Anterior cingulate cortex (tissue), 58 donors: Measurements from ENCODE around the gene EDA2R.

Experiments
- DNase-seq, 58 donors: peaks; one replicate each; lab custom pipeline; 2025; lab: John Stamatoyannopoulos, UW

The EDA2R gene

GRCh38 chrX:66638591-66639500, at the start of gene EDA2R:
TSS of gene EDA2R (minus strand) at chrX:66639078. CDS start at chrX:66616020, 23,058 bp downstream.
- DNase-seq, result peak in 17 of 58 donors; percentile 0 to 26 (median 4)

DNA sequence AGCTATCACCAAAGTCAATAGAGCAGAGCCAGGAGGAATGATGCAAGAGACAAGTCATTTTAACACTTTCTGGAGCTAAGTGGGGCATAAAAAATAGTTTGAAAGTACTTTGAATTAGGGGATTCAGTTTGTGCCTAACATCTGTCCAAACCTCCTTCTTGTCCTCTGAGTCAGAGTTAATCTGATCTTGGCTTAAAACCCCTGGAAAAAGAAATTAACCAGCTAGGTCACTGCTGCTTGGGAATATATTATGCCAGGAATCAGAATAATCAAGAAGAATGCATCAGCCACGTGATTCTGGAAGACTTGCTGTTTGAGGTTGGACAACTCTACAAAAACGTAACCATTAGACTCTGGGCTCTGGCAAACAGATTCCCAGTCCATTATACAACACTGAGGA, 45.3 kb upstream of the EDA2R start:
- no peak for DNase-seq

DNA sequence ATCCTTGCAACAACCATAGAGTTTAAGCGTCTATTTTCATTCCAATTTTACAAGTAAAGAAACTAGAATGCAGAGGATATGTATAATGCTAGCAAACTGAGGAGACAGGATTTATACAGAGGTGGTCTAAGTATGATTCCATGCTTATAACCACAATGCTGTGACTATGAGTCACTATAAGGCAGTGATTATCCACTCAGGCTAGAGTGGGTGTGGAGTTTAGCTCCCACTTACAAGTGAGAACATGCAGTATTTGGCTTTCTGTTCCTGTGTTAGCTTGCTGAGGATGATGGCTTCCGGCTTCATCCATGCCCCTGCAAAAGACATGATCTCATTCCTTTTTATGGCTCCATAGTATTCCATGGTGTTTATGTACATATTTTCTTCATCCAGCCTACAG, 41.6 kb upstream of the EDA2R start:
- no peak for DNase-seq

- DNase-seq, result no peak
Observed at GRCh38 chrX:66677430-66677829, 38.6 kb upstream of the EDA2R start.

DNA sequence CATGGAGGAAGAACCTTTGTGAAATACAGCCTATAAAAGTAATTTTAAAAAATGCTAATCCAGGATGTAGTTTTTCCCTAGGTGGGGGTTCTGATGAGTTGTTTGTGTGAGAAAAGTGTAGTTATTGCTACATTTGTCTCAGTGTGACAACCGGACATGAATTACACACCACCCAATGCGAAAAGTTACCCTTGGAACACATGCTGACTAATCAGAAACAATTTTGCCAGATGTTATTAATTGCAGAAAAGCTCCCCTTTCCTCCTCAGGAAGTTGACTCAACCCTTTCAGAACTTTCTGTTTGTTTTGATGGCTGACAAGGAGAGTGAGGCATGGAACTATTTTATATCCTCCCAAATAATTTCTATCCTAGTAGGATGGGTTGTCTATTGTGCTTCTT, 38.1 kb upstream of the EDA2R start:
- DNase-seq, result no peak

DNA sequence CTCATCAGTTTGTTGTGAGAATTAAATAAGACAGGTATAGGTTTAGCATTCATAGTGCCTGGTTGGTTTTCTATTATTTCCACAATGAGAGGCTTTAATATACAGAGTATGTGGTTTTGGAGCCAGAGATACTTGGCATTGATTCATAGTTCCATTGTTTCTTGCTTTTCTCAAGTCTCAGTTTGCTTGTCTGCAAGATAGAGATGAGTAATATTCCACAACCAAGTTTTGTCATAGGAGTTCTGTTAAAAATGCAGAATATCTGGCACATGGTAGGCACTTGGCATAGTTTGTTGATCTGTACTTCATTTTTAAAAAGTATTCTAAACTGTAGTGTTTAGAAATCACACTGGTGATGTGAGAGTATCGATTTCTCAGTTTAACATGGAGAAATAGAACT, 37.5 kb upstream of the EDA2R start:
- DNase-seq, result no peak

- no peak for DNase-seq
Observed at GRCh38 chrX:66675541-66675940, 36.7 kb upstream of the EDA2R start.

- DNase-seq, result no peak
Observed at GRCh38 chrX:66674506-66674905, 35.6 kb upstream of the EDA2R start.

GRCh38 chrX:66672106-66672505, 33.2 kb upstream of the EDA2R start:
- DNase-seq, result no peak

GRCh38 chrX:66654411-66654810, 15.5 kb upstream of the EDA2R start:
- no peak for DNase-seq

GRCh38 chrX:66635360-66635759, 3.5 kb downstream of the EDA2R start:
- DNase-seq, result peak in 1 of 58 donors; percentile 2

- DNase-seq, result no peak
Observed at GRCh38 chrX:66634272-66634671, 4.6 kb downstream of the EDA2R start.

DNA sequence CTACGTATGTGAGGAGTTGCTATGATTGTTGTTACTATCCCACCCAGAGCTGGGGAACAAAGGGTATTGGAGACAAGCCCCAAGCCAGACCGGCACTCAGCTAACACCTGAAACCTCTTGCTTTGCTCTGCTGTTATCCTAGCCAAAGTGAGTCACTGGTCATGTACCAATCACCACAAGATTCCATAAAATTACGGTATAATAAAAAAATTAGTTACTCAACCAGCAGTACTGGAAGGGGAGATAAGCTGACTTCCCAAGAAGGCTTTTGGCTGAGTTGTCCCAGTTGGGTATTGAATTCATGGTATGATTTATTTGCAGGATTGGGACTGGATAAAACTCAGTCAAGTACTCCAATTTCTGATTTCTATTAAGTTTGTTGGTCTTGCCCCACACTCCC, 5.3 kb downstream of the EDA2R start:
- no peak for DNase-seq

GRCh38 chrX:66632981-66633380, 5.9 kb downstream of the EDA2R start:
- no peak for DNase-seq

- DNase-seq, result no peak
Observed at GRCh38 chrX:66632473-66632872, 6.4 kb downstream of the EDA2R start.

- no peak for DNase-seq
Observed at GRCh38 chrX:66625525-66625924, 13.4 kb downstream of the EDA2R start.

GRCh38 chrX:66622209-66622608, 16.7 kb downstream of the EDA2R start:
- DNase-seq, result no peak

DNA sequence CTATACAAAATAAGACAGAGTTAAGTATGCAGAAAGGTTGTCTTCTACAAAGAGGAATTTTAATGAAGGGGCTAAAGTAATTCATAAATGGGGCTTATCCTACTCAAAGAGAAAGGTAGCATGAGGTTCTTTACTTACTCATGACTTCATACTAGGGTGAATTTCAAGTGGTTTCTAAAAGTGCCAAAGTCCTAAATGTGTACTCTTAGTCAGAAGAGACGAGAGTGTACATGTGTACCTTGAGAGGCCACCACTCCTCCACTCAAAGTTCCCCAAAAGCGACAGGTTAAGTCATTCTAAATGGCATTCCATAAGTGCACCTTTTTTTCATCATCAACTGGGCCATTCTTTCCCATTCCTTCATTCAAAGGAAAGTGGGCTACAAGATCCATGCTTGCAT, 21.9 kb downstream of the EDA2R start:
- DNase-seq, result no peak

DNA sequence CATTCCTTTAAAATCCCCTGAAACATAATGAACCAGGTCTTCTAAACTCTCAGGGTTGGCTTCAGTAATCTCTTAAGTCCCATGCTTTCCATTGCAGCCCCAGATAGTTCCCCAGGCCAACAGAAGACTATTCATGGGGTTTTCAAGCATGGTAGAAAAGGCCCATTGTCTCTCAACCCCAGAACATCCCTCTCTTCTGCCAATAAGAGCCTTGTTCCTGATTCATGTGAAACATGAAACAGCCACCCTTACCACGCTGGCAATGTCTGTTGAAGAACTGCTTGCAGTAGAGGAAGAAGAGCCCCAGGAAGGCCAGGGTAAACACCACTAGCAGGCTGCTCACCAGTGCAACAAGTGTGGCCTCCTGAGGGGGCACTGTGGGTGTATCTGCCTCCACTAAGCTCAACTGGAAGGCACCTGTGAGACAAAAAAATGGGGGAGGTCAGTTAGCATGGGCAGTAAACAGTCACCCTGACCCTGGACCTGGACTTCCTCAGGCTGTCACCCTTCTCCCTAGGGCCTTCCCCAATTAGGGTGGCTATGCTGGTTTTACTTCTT, 36.4 kb downstream of the EDA2R start:
- peak in 29 of 58 donors; percentile 0 to 59 (median 10) for DNase-seq

DNA sequence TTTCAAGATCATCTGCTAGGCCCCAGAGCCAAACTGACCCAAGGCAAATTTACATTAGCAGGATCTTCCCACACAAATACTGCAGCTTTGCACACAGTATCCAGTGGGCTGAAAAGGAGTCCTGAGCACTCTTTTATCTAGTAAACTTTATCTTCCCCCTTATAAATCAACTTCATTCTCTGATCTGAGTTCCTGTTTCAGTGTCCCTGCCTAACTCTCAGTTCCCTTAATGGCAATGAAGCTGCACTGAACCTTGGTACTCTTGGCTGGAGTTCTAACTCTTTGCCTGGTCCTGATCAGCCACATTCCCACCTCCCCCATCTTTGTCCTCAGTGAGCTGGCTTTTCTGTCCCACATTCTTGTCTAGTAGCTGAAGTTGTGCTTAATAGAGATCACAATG, 37.4 kb downstream of the EDA2R start:
- no peak for DNase-seq

GRCh38 chrX:66579219-66579618, 59.7 kb downstream of the EDA2R start:
- DNase-seq, result no peak

DNA sequence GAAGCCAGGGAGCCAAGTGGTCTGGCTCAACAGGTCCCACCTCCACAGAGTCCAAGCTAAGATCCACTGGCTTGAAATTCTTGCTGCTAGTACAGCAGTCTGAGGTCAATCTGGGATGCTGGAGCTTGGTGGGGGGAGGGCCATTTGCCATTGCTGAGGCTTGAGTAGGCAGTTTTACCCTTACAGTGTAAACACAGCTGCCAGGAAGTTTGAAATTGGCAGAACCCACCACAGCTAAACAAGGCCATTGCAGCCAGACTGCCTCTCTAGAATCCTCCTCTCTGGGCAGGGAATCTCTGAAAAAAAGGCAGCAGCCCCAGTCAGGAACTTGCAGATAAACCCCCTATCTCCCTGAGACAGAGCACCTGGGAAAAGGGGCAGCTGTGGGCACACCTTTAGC, 84.9 kb downstream of the EDA2R start:
- no peak for DNase-seq
